B cell (primary cell): ENCODE results near the gene NGEF. TPM values are rescaled to one million over a fixed set of nuclear protein-coding genes. Genes with fewer than 3 reads are reported as not detected.

ENCODE experiments used
- ATAC-seq: fragments of 200-7000 bp; cut with Tn5 transposase; one replicate; pipeline ENCODE4 v1.10.0; 2021; ENCODE audit warnings: low read depth, mild to moderate bottlenecking, moderate number of reproducible peaks, moderate library complexity
- CTCF ChIA-PET: fragments of 350-600 bp; sonication (Branson Sonifier 250); formaldehyde crosslinking; loops from one replicate; lab custom pipeline; 2021; ENCODE audit warnings: antibody characterized with exemption, inconsistent platforms; lab: Charles Lee
- POLR2A ChIA-PET: fragments of 350-600 bp; sonication (Branson Sonifier 250); formaldehyde crosslinking; loops from one replicate; lab custom pipeline; 2021; ENCODE audit warnings: antibody characterized with exemption; lab: Charles Lee
- DNase-seq: peaks from one replicate; pipeline ENCODE4 v3.0.0; 2013
- H2AFZ ChIP-seq: 2 replicates; pipeline ENCODE4 v1.6.1; 2012; ENCODE audit warnings: mild to moderate bottlenecking, low read depth, low read length; ENCODE audit not compliant: insufficient read depth, poor library complexity, severe bottlenecking
- H3K27ac ChIP-seq, 2 donors: 1 replicate in 1 of 2; 2 replicates in 1 of 2; pipeline ENCODE4 v1.5.1; 2012 to 2013; ENCODE audit warnings: low read length in 2 of 2, mild to moderate bottlenecking in 2 of 2, moderate library complexity in 1 of 2
- H3K27me3 ChIP-seq, 4 experiments: fragments of 200-600 bp in 1 of 4; sonication (generic) in 1 of 4; replicated peaks in 1 of 4; 1 replicate in 2 of 4; 2 replicates in 2 of 4; pipeline versions ENCODE4 v1.6.1 to v1.7.0; 2013 to 2016; ENCODE audit warnings: low read length in 3 of 4, mild to moderate bottlenecking in 2 of 4, mixed read lengths in 1 of 4, moderate library complexity in 1 of 4; ENCODE audit not compliant: insufficient read depth in 4 of 4, control insufficient read depth in 3 of 4; ENCODE audit errors: control extremely low read depth in 1 of 4
- H3K36me3 ChIP-seq, 2 experiments: replicated peaks in 1 of 2; 1 replicate in 1 of 2; 2 replicates in 1 of 2; pipeline versions ENCODE4 v1.6.1 to v1.7.1; 2013; ENCODE audit warnings: low read length in 1 of 2; ENCODE audit not compliant: insufficient read depth in 2 of 2, control insufficient read depth in 1 of 2; ENCODE audit errors: control extremely low read depth in 1 of 2, extremely low read depth in 1 of 2
- H3K4me1 ChIP-seq, 2 donors: fragments of 200-600 bp in 1 of 2; sonication (generic) in 1 of 2; 1 replicate in 1 of 2; 2 replicates in 1 of 2; pipeline versions ENCODE4 v1.5.1 to v1.6.1; 2013 to 2017; ENCODE audit warnings: low read length in 2 of 2; ENCODE audit not compliant: control insufficient read depth in 2 of 2, insufficient read depth in 2 of 2
- H3K4me2 ChIP-seq: replicated peaks from 2 replicates; pipeline ENCODE3; 2012; ENCODE audit warnings: mild to moderate bottlenecking, low read depth, low read length; ENCODE audit not compliant: poor library complexity, severe bottlenecking
- H3K4me3 ChIP-seq, 5 experiments: fragments of 200-600 bp in 1 of 5; sonication (generic) in 1 of 5; 1 replicate in 3 of 5; 2 replicates in 2 of 5; pipeline versions ENCODE4 v1.5.1 to v1.7.0; 2011 to 2016; ENCODE audit warnings: low read length in 4 of 5, mild to moderate bottlenecking in 4 of 5, low read depth in 2 of 5, control low read depth in 1 of 5, moderate library complexity in 1 of 5; ENCODE audit not compliant: insufficient read depth in 1 of 5; ENCODE audit errors: control extremely low read depth in 1 of 5, extremely low read depth in 1 of 5
- H3K79me2 ChIP-seq: fragments of 200-600 bp; sonication (generic); one replicate; pipeline ENCODE4 v1.6.0; 2016; ENCODE audit warnings: low read length; ENCODE audit not compliant: control insufficient read depth, insufficient read depth
- H3K9ac ChIP-seq: fragments of 200-600 bp; sonication (generic); 2 replicates; pipeline ENCODE4 v1.6.1; 2017; ENCODE audit warnings: mild to moderate bottlenecking, low read length, moderate library complexity
- H3K9me3 ChIP-seq, 3 donors: one replicate each; pipeline versions ENCODE4 v1.6.1 to v1.7.1; 2013; ENCODE audit warnings: low read length in 2 of 3; ENCODE audit not compliant: control insufficient read depth in 2 of 3, insufficient read depth in 1 of 3; ENCODE audit errors: control extremely low read depth in 1 of 3
- H4K20me1 ChIP-seq: 2 replicates; pipeline ENCODE4 v1.6.0; 2012; ENCODE audit warnings: mild to moderate bottlenecking, low read length; ENCODE audit not compliant: insufficient read depth, control insufficient read depth, poor library complexity, severe bottlenecking
- H3K27ac Mint-ChIP-seq: one replicate; pipeline ENCODE4 v1.8.0; 2021; ENCODE audit warnings: mixed read lengths
- H3K27me3 Mint-ChIP-seq: one replicate; pipeline ENCODE4 v1.8.0; 2021; ENCODE audit warnings: mixed read lengths
- H3K4me1 Mint-ChIP-seq: one replicate; pipeline ENCODE4 v1.8.0; 2021; ENCODE audit warnings: mixed read lengths
- H3K4me3 Mint-ChIP-seq: one replicate; pipeline ENCODE4 v1.8.0; 2021; ENCODE audit warnings: mixed read lengths
- H3K9me3 Mint-ChIP-seq: one replicate; pipeline ENCODE4 v1.8.0; 2022; ENCODE audit warnings: mixed read lengths; ENCODE audit not compliant: insufficient read depth
- CTCF ChIP-seq: fragments of 200-600 bp; IDR thresholded peaks from one replicate; pipeline ENCODE4 v1.8.0; 2022; ENCODE audit warnings: antibody characterized with exemption, mild to moderate bottlenecking
- EZH2 ChIP-seq: IDR thresholded peaks from 2 replicates; pipeline ENCODE4 v1.6.1; 2012; ENCODE audit warnings: borderline replicate concordance, low read depth, mild to moderate bottlenecking, moderate library complexity, low read length; ENCODE audit not compliant: insufficient read depth, poor library complexity, severe bottlenecking
- WGBS: methylation state at CpG from one replicate; pipeline ENCODE4 v1.1.5; 2013; ENCODE audit warnings: missing lambda C conversion rate; ENCODE audit not compliant: insufficient coverage; 5-methylcytosine and 5-hydroxymethylcytosine counted together
- intact Hi-C: fragments of 100-400 bp; cut with micrococcal nuclease; formaldehyde crosslinking; loops from one replicate; pipeline ENCODE4 v1.10.0; 2022
- polyA plus RNA-seq: library from polyadenylated mRNA; depleted of rRNA; stranded (reverse); fragments of >200 nt; gene quantifications from 2 replicates; pipeline ENCODE4 v1.2.3, GENCODE V29; 2012
- total RNA-seq, 2 donors: library from RNA; stranded (reverse); fragments of 120-200 nt in 1 of 2; gene quantifications; 1 replicate in 1 of 2; 2 replicates in 1 of 2; pipeline versions ENCODE4 v1.2.3 to v1.2.4, GENCODE V29; 2013 to 2022

NGEF gene
- total and polyA plus RNA-seq, 2 donors (not counting 1 experiment from before 2014, with no cell fraction given): not detected

- POLR2A ChIA-PET: no interaction called here
- Histone ChIP-seq H3K4me3 (no peak overlapping the region), H3K4me1 (peaks cover 19 to 23% of the 10 kb centered on the region in 2 donors), H3K9me3 (peaks cover 1 to 11% (median 4%) of the 10 kb centered on the region in 3 donors), H3K4me2 (no peak overlapping the region), H3K9ac (no peak overlapping the region), H3K36me3 (no peaks in the 10 kb centered on the region), H3K79me2 (no peaks in the 10 kb centered on the region), H2AFZ (no peak overlapping the region), H3K27ac (no peak overlapping the region), H4K20me1 (no peaks in the 10 kb centered on the region), H3K27me3 (peaks cover 0 to 68% (median 24%) of the 10 kb centered on the region in 4 experiments)
- intact Hi-C loops: no loop called here
- Mint-ChIP-seq H3K27ac (no peak overlapping the region), H3K27me3 (peaks cover 46% of the 10 kb centered on the region), H3K4me3 (no peak overlapping the region), H3K9me3 (no peaks in the 10 kb centered on the region), H3K4me1 (peaks cover 11% of the 10 kb centered on the region)
- TF ChIP-seq EZH2 (no peak), CTCF (no peak)
- no peak for ATAC-seq
- no peak for DNase-seq
- CTCF ChIA-PET: no interaction called here
These were observed 88.6 kb downstream of the NGEF start for GRCh38 chr2:232924433-232924832.

GRCh38 chr2:232920760-232921159 lies 92.3 kb downstream of the NGEF start:
- no peak overlapping the region for H3K27ac Mint-ChIP-seq
- no peak for ATAC-seq
- H3K9me3 Mint-ChIP-seq: no peaks in the 10 kb centered on the region
- intact Hi-C loops: no loop called here
- no peak for TF ChIP-seq CTCF
- no peak for TF ChIP-seq EZH2
- H3K4me3 Mint-ChIP-seq: no peak overlapping the region
- no peak overlapping the region for H3K27ac ChIP-seq
- no peak overlapping the region for H3K4me2 ChIP-seq
- no peaks in the 10 kb centered on the region for H3K4me1 ChIP-seq
- peaks cover 1 to 9% (median 4%) of the 10 kb centered on the region in 3 donors for H3K9me3 ChIP-seq
- ChIA-PET CTCF (interaction anchor here (1.6 kb wide), 1 partner anchor 108 kb away, joined by 4 read pairs; no protein-coding TSS in a partner anchor), POLR2A (no interaction called here)
- H3K4me1 Mint-ChIP-seq: no peaks in the 10 kb centered on the region
- no peak overlapping the region for H2AFZ ChIP-seq
- H3K27me3 ChIP-seq: peaks cover 0 to 41% (median 7%) of the 10 kb centered on the region in 4 experiments
- no peak overlapping the region for H3K4me3 ChIP-seq
- no peaks in the 10 kb centered on the region for H4K20me1 ChIP-seq
- 83% methylated on average over 2 of the region's 3 CpGs for WGBS
- H3K27me3 Mint-ChIP-seq: peaks cover 51% of the 10 kb centered on the region
- DNase-seq: no peak
- H3K9ac ChIP-seq: no peak overlapping the region
- H3K79me2 ChIP-seq: no peaks in the 10 kb centered on the region
- no peaks in the 10 kb centered on the region for H3K36me3 ChIP-seq
